GM12878 (cell line): ENCODE data around the gene MATN3. TPM values are rescaled to one million over a fixed set of nuclear protein-coding genes. Genes with fewer than 3 reads are reported as not detected.

Source experiments
- ATAC-seq: fragments of 200-7000 bp; cut with Tn5 transposase; 3 replicates; pipeline ENCODE4 v1.9.1; 2020; ENCODE audit warnings: mild to moderate bottlenecking, moderate library complexity
- BruUV-seq: library from RNA; stranded (reverse); fragments of 400-500 nt; replicated peaks from 2 replicates; lab custom pipeline; 2021; lab: Mats Ljungman, UMichigan
- CTCF ChIA-PET: fragments of 300-600 bp; sonication (Branson Sonifier 250); formaldehyde crosslinking; extraction: SDS; loops from one replicate; lab custom pipeline; 2021; ENCODE audit warnings: inconsistent platforms; lab: Yijun Ruan, JAX
- POLR2A ChIA-PET: fragments of 350-600 bp; formaldehyde crosslinking; extraction: SDS; loops from one replicate; lab custom pipeline; 2021; ENCODE audit warnings: inconsistent platforms; lab: Charles Lee
- RAD21 ChIA-PET: fragments of 300-600 bp; sonication (Branson Sonifier 250); formaldehyde crosslinking; loops from one replicate; lab custom pipeline; 2023; ENCODE audit warnings: antibody characterized with exemption; ENCODE audit not compliant: unreplicated experiment; lab: Charles Lee
- SMC1A ChIA-PET: fragments of 300-600 bp; sonication (Branson Sonifier 250); formaldehyde crosslinking; loops from one replicate; lab custom pipeline; 2023; ENCODE audit not compliant: unreplicated experiment, uncharacterized antibody; lab: Charles Lee
- DNase-seq: peaks from one replicate; pipeline ENCODE4 v3.0.0-alpha.2; 2011; ENCODE audit warnings: low read depth, low spot score
- FAIRE-seq: peaks from 3 replicates; lab custom pipeline; 2011; peaks lifted over from hg19 to GRCh38; lab: Jason Lieb, UNC
- H2AFZ ChIP-seq: 2 replicates; pipeline ENCODE4 v1.6.0; 2011; ENCODE audit warnings: low read depth, low read length, control low read depth; ENCODE audit not compliant: control insufficient read depth
- H3K27ac ChIP-seq: 2 replicates; pipeline ENCODE4 v1.5.1; 2011; ENCODE audit warnings: control low read depth; ENCODE audit not compliant: control insufficient read depth, insufficient read depth
- H3K27me3 ChIP-seq, 2 experiments: replicated peaks in 1 of 2; 2 replicates each; pipeline versions ENCODE4 v1.6.0 to v1.6.1; 2011; ENCODE audit warnings: low read length in 1 of 2; ENCODE audit not compliant: control insufficient read depth in 2 of 2, insufficient read depth in 2 of 2
- H3K36me3 ChIP-seq, 2 experiments: 2 replicates each; pipeline ENCODE4 v1.5.1; 2011; ENCODE audit warnings: low read length in 1 of 2; ENCODE audit not compliant: control insufficient read depth in 2 of 2, insufficient read depth in 2 of 2
- H3K4me1 ChIP-seq: 2 replicates; pipeline ENCODE4 v1.6.1; 2011; ENCODE audit warnings: mild to moderate bottlenecking, low read length, moderate library complexity, mixed read lengths; ENCODE audit not compliant: control insufficient read depth, insufficient read depth
- H3K4me2 ChIP-seq: 2 replicates; pipeline ENCODE4 v1.6.0; 2011; ENCODE audit warnings: control low read depth; ENCODE audit not compliant: control insufficient read depth, insufficient read depth
- H3K4me3 ChIP-seq: fragments of 200-600 bp; sonication (generic); 2 replicates; pipeline ENCODE4 v1.5.1; 2016
- H3K79me2 ChIP-seq: 2 replicates; pipeline ENCODE4 v1.6.0; 2011; ENCODE audit warnings: low read length; ENCODE audit not compliant: control insufficient read depth, insufficient read depth
- H3K9ac ChIP-seq: 2 replicates; pipeline ENCODE4 v1.8.0; 2011; ENCODE audit warnings: low read length, control low read depth, mixed read lengths; ENCODE audit not compliant: control insufficient read depth, insufficient read depth
- H3K9me3 ChIP-seq: replicated peaks from 3 replicates; pipeline ENCODE4 v1.5.1; 2011; ENCODE audit warnings: mild to moderate bottlenecking, low read length; ENCODE audit not compliant: control insufficient read depth, insufficient read depth
- H4K20me1 ChIP-seq: 2 replicates; pipeline ENCODE4 v1.6.0; 2011; ENCODE audit not compliant: control insufficient read depth, insufficient read depth
- ASH2L ChIP-seq: fragments of 300-600, 200-600 bp; sonication (generic); IDR thresholded peaks from 2 replicates; pipeline ENCODE4 v1.6.1; 2017; ENCODE audit warnings: low read depth, mild to moderate bottlenecking, borderline replicate concordance
- CHD1 ChIP-seq: IDR thresholded peaks from 2 replicates; pipeline ENCODE4 v1.6.1; 2012; ENCODE audit warnings: low read depth, low read length, improper control_type of control experiment
- ETV6 ChIP-seq, 2 experiments: fragments of 450-650 bp in 1 of 2; IDR thresholded peaks in 1 of 2; conservative IDR thresholded peaks in 1 of 2; 2 replicates each; pipeline ENCODE4 v1.6.1; 2014; ENCODE audit warnings: antibody characterized with exemption in 1 of 2, borderline replicate concordance in 1 of 2, low read depth in 1 of 2, mild to moderate bottlenecking in 1 of 2, moderate library complexity in 1 of 2
- KAT2A ChIP-seq: conservative IDR thresholded peaks from 2 replicates; pipeline ENCODE4 v1.6.1; 2011; ENCODE audit warnings: low read depth, low read length; ENCODE audit not compliant: control insufficient read depth
- MXI1 ChIP-seq: fragments of 150-350 bp; IDR thresholded peaks from 2 replicates; pipeline ENCODE4 v1.6.1; 2011; ENCODE audit warnings: low read depth, mild to moderate bottlenecking, inconsistent platforms, low read length, improper control_type of control experiment
- MYB ChIP-seq: fragments of 150-350 bp; IDR thresholded peaks from 2 replicates; pipeline ENCODE4 v1.6.1; 2014; ENCODE audit warnings: mild to moderate bottlenecking, low read depth, low read length, borderline replicate concordance
- POLR2AphosphoS2 ChIP-seq: IDR thresholded peaks from 2 replicates; pipeline ENCODE4 v1.6.1; 2011; ENCODE audit warnings: low read depth, mild to moderate bottlenecking, low read length, improper control_type of control experiment, moderate library complexity
- POU2F2 ChIP-seq: IDR thresholded peaks from 3 replicates; pipeline ENCODE4 v1.6.1; 2011; ENCODE audit warnings: low read depth, mild to moderate bottlenecking, low read length, borderline replicate concordance
- RCOR1 ChIP-seq: conservative IDR thresholded peaks from 2 replicates; pipeline ENCODE4 v1.6.1; 2012; ENCODE audit warnings: low read depth, low read length, improper control_type of control experiment
- in situ Hi-C: fragments of 300-500 bp; cut with MboI; formaldehyde crosslinking; loops from 9 replicates; pipeline ENCODE4 v1.14.3; 2018; ENCODE audit warnings: mixed read lengths
- intact Hi-C: fragments of 100-400 bp; cut with micrococcal nuclease; formaldehyde crosslinking; loops from one replicate; pipeline ENCODE4 v1.14.2; 2022; ENCODE audit not compliant: unreplicated experiment
- polyA plus RNA-seq, 11 experiments: library from polyadenylated mRNA; depleted of rRNA in 4 of 11; unstranded in 6 of 11; stranded (reverse) in 5 of 11; fragments of >200 nt; fragmentation: Nextera tagmentation in 4 of 11; fragmentation: Illumina TruSeq in 1 of 11; extraction: Ambion mirVana in 4 of 11; extraction: Trizol in 1 of 11; gene quantifications; 1 replicate in 1 of 11; 2 replicates in 10 of 11; pipeline versions ENCODE4 v1.2.1 to v1.2.3, GENCODE V29; 2011 to 2016; ENCODE audit warnings: inconsistent platforms in 2 of 11, missing spikeins in 2 of 11, low read depth in 1 of 11
- total RNA-seq, 4 experiments: library from RNA; depleted of rRNA in 3 of 4; stranded (reverse); fragments of >200 nt in 3 of 4; fragmentation: Illumina TruSeq in 1 of 4; extraction: Trizol in 1 of 4; gene quantifications; 2 replicates each; pipeline versions ENCODE4 v1.2.1 to v1.2.3, GENCODE V29; 2013 to 2021
- TF ChIP-seq, protein P1 (sequence below): fragments of 450-650 bp; formaldehyde crosslinking; IDR thresholded peaks from 2 replicates; pipeline ENCODE4 v1.5.0; 2022; ENCODE audit warnings: mild to moderate bottlenecking, missing genetic modification characterization
- TF ChIP-seq, protein P2 (sequence below): fragments of 150-350 bp; IDR thresholded peaks from 2 replicates; pipeline ENCODE4 v1.6.1; 2014; ENCODE audit warnings: mild to moderate bottlenecking, low read depth, low read length
- TF ChIP-seq, protein P3 (sequence below): fragments of 450-650 bp; IDR thresholded peaks from 2 replicates; pipeline ENCODE4 v1.6.1; 2017; ENCODE audit warnings: borderline replicate concordance
- TF ChIP-seq, protein P4 (sequence below): IDR thresholded peaks from 2 replicates; pipeline ENCODE4 v1.6.1; 2011; ENCODE audit warnings: low read depth, mild to moderate bottlenecking, low read length, moderate library complexity, borderline replicate concordance; ENCODE audit errors: extremely low read depth
- TF ChIP-seq, protein P5 (sequence below): fragments of 450-650 bp; IDR thresholded peaks from 2 replicates; pipeline ENCODE4 v1.6.1; 2016; ENCODE audit warnings: mild to moderate bottlenecking
- TF ChIP-seq, protein P6 (sequence below): fragments of 450-650 bp; IDR thresholded peaks from 2 replicates; pipeline ENCODE4 v1.6.1; 2014; ENCODE audit warnings: mild to moderate bottlenecking

MATN3 gene
- total and polyA plus RNA-seq, 10 of the 15 experiments (the other 5 are each of a cell fraction or from before 2014, with no cell fraction given) = 0.09 TPM; not detected in 9

DNA sequence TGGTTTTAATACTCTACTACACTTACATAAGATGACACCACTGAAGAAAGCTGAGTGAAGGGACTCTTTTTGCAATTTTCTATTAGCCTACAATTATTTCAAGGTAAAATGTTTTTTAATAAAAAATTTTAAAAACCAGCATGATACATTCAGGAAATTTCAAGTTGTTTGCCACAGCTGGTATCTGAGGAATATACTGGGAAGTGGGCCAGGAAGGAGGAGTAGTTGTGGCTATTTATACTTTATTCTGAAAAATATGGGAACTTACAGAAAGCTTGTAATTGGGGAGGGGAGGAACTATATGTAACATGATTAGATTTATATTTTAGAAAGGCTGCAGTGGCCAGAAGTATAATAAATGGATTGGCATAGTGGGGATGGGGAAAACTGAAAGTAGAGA, 63.4 kb downstream of the MATN3 start:
- no peak overlapping the region for H3K9ac ChIP-seq
- no peak overlapping the region for H3K4me3 ChIP-seq
- no peak overlapping the region for H3K27ac ChIP-seq
- no peak overlapping the region for H3K4me2 ChIP-seq
- FAIRE-seq (no peak), ATAC-seq (no peak), DNase-seq (no peak)
- intact Hi-C loops (no loop called here), in situ Hi-C loops (no loop called here)
- no peaks in the 10 kb centered on the region for H4K20me1 ChIP-seq
- no peak overlapping the region for H2AFZ ChIP-seq
- ChIA-PET POLR2A (no interaction called here), CTCF (interaction anchor here (0.7 to 2.1 kb wide), 2 partner anchors 8 to 66 kb away, joined by 3 to 5 read pairs; no protein-coding TSS in a partner anchor), SMC1A (interaction anchor here (1.5 kb wide), 1 partner anchor 145 kb away, joined by 4 read pairs; no protein-coding TSS in a partner anchor), RAD21 (no interaction called here)
- BruUV-seq = no TSS peak
- no peaks in the 10 kb centered on the region for H3K9me3 ChIP-seq
- H3K36me3 ChIP-seq = no peaks in the 10 kb centered on the region
- H3K4me1 ChIP-seq = no peaks in the 10 kb centered on the region
- no peaks in the 10 kb centered on the region for H3K79me2 ChIP-seq
- no peaks in the 10 kb centered on the region for H3K27me3 ChIP-seq
- TF ChIP-seq, protein P1, sequence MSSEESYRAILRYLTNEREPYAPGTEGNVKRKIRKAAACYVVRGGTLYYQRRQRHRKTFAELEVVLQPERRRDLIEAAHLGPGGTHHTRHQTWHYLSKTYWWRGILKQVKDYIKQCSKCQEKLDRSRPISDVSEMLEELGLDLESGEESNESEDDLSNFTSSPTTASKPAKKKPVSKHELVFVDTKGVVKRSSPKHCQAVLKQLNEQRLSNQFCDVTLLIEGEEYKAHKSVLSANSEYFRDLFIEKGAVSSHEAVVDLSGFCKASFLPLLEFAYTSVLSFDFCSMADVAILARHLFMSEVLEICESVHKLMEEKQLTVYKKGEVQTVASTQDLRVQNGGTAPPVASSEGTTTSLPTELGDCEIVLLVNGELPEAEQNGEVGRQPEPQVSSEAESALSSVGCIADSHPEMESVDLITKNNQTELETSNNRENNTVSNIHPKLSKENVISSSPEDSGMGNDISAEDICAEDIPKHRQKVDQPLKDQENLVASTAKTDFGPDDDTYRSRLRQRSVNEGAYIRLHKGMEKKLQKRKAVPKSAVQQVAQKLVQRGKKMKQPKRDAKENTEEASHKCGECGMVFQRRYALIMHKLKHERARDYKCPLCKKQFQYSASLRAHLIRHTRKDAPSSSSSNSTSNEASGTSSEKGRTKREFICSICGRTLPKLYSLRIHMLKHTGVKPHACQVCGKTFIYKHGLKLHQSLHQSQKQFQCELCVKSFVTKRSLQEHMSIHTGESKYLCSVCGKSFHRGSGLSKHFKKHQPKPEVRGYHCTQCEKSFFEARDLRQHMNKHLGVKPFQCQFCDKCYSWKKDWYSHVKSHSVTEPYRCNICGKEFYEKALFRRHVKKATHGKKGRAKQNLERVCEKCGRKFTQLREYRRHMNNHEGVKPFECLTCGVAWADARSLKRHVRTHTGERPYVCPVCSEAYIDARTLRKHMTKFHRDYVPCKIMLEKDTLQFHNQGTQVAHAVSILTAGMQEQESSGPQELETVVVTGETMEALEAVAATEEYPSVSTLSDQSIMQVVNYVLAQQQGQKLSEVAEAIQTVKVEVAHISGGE (CRISPR knock-in tag) = no peak
- no peak for TF ChIP-seq MYB
- TF ChIP-seq, protein P2, sequence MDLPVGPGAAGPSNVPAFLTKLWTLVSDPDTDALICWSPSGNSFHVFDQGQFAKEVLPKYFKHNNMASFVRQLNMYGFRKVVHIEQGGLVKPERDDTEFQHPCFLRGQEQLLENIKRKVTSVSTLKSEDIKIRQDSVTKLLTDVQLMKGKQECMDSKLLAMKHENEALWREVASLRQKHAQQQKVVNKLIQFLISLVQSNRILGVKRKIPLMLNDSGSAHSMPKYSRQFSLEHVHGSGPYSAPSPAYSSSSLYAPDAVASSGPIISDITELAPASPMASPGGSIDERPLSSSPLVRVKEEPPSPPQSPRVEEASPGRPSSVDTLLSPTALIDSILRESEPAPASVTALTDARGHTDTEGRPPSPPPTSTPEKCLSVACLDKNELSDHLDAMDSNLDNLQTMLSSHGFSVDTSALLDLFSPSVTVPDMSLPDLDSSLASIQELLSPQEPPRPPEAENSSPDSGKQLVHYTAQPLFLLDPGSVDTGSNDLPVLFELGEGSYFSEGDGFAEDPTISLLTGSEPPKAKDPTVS = no peak
- TF ChIP-seq CHD1 = no peak
- TF ChIP-seq ETV6 (conservative IDR thresholded peaks at IDR 0.05 in 1 of 2, IDR thresholded peaks at IDR 0.05 in 1 of 2; ENCODE audit: borderline replicate concordance in 1 of 2, low read depth in 1 of 2) = no peak
- TF ChIP-seq, protein P3, sequence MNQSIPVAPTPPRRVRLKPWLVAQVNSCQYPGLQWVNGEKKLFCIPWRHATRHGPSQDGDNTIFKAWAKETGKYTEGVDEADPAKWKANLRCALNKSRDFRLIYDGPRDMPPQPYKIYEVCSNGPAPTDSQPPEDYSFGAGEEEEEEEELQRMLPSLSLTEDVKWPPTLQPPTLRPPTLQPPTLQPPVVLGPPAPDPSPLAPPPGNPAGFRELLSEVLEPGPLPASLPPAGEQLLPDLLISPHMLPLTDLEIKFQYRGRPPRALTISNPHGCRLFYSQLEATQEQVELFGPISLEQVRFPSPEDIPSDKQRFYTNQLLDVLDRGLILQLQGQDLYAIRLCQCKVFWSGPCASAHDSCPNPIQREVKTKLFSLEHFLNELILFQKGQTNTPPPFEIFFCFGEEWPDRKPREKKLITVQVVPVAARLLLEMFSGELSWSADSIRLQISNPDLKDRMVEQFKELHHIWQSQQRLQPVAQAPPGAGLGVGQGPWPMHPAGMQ = no peak
- TF ChIP-seq KAT2A = no peak
- TF ChIP-seq, protein P4, sequence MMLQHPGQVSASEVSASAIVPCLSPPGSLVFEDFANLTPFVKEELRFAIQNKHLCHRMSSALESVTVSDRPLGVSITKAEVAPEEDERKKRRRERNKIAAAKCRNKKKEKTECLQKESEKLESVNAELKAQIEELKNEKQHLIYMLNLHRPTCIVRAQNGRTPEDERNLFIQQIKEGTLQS = no peak
- no peak for TF ChIP-seq ASH2L
- TF ChIP-seq POU2F2 = no peak
- TF ChIP-seq, protein P5, sequence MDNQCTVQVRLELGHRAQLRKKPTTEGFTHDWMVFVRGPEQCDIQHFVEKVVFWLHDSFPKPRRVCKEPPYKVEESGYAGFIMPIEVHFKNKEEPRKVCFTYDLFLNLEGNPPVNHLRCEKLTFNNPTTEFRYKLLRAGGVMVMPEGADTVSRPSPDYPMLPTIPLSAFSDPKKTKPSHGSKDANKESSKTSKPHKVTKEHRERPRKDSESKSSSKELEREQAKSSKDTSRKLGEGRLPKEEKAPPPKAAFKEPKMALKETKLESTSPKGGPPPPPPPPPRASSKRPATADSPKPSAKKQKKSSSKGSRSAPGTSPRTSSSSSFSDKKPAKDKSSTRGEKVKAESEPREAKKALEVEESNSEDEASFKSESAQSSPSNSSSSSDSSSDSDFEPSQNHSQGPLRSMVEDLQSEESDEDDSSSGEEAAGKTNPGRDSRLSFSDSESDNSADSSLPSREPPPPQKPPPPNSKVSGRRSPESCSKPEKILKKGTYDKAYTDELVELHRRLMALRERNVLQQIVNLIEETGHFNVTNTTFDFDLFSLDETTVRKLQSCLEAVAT = no peak
- TF ChIP-seq MXI1 = no peak
- TF ChIP-seq RCOR1 = no peak
- TF ChIP-seq, protein P6, sequence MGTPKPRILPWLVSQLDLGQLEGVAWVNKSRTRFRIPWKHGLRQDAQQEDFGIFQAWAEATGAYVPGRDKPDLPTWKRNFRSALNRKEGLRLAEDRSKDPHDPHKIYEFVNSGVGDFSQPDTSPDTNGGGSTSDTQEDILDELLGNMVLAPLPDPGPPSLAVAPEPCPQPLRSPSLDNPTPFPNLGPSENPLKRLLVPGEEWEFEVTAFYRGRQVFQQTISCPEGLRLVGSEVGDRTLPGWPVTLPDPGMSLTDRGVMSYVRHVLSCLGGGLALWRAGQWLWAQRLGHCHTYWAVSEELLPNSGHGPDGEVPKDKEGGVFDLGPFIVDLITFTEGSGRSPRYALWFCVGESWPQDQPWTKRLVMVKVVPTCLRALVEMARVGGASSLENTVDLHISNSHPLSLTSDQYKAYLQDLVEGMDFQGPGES = no peak
- TF ChIP-seq POLR2AphosphoS2 = no peak
